ENCODE data around the gene COX6A2.

Gene COX6A2

DNA sequence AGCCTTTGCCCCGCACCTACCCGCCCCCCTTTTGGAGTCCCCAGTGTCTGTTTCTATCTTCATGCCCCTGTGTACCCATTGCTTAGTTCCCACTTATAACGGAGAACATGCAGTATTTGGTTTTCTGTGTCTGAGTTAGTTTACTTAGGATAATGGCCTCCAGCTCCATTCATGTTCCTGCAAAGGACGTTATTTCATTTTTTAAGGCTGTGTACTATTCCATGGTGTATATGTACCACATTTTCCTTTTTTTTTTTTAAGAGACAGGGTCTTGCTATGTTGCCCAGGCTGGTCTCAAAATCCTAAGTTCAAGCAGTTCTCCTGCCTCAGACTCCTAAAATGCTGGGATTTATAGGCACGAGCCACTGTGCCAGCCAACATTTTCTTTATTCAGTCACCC is 39.7 kb upstream of the COX6A2 start:
- DNase-seq (ENCODE audit: low spot score in 2 of 2) (no peak), ATAC-seq (ENCODE audit: low read depth) (no peak)
- Mint-ChIP-seq H3K4me3 (no peak overlapping the region), H3K36me3 (peaks cover 22% of the 10 kb centered on the region), H3K4me1 (peaks cover 24% of the 10 kb centered on the region), H3K9me3 (no peaks in the 10 kb centered on the region), H3K27ac (no peak overlapping the region), H3K27me3 (peaks cover 2% of the 10 kb centered on the region)

DNA sequence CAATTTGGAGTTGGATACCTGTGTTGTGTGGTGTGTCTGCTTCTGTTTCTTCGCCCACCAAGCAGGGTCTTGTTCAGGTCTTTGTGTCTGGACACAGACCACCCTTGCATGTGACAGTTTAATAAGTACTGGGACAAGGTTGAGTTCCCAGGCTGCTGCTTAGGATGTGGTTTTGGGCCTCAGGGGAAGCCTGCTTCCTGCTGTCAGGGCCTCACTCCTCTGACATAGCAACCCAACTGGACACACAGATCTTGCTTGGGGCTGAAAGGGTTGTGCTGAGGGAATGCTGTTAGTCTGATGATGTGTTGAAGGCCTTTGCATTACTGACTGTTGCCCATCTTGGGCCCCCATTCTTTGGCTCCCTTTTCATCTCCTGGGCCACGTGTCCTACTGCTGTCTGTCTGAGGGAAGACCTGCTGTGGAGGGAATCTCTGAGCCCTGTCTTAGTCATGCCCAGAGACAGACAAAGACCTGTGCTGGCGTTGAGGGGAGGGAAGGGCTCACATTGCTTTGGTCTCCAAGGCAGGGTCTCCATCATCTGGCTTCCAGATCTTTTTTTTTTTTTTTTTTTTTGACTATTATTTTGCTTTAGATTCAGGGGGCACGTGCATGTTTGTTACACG is 39.1 kb upstream of the COX6A2 start:
- Mint-ChIP-seq H3K36me3 (peaks cover 25% of the 10 kb centered on the region), H3K4me3 (no peak overlapping the region), H3K27ac (peak overlapping the region; percentile 62), H3K27me3 (peaks cover 2% of the 10 kb centered on the region), H3K4me1 (peaks cover 24% of the 10 kb centered on the region), H3K9me3 (no peaks in the 10 kb centered on the region)
- DNase-seq (ENCODE audit: low spot score in 2 of 2) (no peak), ATAC-seq (ENCODE audit: low read depth) (peak; percentile 63)

DNA sequence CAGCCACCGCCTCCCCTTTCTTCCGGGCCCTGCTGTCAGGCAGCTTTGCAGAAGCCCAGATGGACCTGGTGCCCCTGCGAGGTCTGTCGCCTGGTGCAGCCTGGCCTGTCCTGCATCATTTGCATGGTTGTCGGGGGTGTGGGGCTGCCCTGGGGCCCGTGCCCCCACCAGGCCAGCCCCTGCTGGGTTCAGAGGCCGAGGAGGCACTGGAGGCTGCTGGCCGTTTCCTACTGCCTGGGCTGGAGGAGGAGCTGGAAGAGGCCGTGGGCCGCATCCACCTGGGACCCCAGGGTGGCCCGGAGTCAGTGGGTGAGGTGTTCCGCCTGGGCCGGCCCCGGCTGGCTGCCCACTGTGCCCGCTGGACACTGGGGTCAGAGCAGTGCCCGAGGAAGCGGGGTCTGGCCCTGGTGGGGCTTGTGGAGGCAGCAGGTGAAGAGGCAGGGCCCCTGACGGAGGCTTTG is 38.3 kb upstream of the COX6A2 start:
- H3K9me3 Mint-ChIP-seq = no peaks in the 10 kb centered on the region
- H3K36me3 Mint-ChIP-seq = peaks cover 25% of the 10 kb centered on the region
- no peak overlapping the region for H3K4me3 Mint-ChIP-seq
- DNase-seq (ENCODE audit: low spot score in 2 of 2) (no peak), ATAC-seq (ENCODE audit: low read depth) (no peak)
- no peaks in the 10 kb centered on the region for H3K27me3 Mint-ChIP-seq
- H3K27ac Mint-ChIP-seq = peak overlapping the region; percentile 62
- peaks cover 19% of the 10 kb centered on the region for H3K4me1 Mint-ChIP-seq

DNA sequence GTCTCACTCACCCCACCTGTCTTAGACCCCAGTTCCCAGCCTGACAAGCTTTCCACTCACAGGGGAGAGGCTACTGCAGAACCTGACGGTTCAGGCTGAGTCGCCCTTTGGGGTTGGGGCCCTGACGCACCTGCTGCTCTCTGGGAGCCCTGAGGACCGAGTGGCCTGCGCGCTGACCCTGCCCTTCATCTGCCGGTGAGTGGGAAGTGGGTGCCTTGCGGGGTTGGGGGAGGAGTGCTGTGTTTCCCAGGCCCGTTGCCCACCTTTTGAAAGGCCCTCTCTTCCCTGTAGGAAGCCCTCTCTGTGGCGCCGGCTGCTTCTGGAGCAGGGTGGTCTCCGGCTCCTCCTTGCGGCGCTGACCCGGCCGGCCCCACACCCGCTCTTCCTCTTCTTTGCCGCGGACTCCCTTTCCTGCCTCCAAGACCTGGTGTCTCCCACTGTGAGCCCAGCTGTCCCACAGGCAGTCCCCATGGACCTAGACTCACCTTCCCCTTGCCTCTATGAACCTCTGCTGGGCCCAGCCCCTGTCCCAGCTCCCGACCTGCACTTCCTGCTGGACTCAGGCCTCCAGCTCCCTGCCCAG is 37.7 kb upstream of the COX6A2 start:
- ATAC-seq (ENCODE audit: low read depth) (no peak), DNase-seq (ENCODE audit: low spot score in 2 of 2) (no peak)
- no peak overlapping the region for H3K27ac Mint-ChIP-seq
- H3K36me3 Mint-ChIP-seq = peaks cover 25% of the 10 kb centered on the region
- H3K4me1 Mint-ChIP-seq = peaks cover 18% of the 10 kb centered on the region
- no peaks in the 10 kb centered on the region for H3K9me3 Mint-ChIP-seq
- no peaks in the 10 kb centered on the region for H3K27me3 Mint-ChIP-seq
- H3K4me3 Mint-ChIP-seq = no peak overlapping the region

DNA sequence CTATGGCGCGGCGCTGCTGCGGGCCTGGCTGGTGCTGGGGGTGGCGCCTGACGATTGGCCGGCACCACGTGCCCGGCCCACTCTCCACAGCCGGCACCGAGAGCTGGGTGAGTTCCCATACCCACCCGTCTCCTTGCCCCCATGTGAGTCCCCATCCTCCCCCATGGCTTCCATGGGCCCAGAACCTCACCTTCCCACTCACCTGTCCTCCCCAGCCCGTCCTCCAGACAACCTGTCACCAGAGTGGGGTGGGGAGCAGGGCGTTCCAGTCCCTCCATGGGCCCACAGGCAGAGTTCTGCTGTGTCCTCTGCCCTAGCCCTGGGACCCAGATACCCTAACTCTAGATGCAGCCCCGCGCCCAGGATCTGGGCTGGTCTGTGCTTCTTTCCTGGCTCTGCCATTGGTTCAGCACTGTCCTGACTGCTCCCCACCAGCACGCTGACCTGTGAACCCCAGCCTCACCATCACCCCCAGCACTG is 36.7 kb upstream of the COX6A2 start:
- H3K27me3 Mint-ChIP-seq = no peaks in the 10 kb centered on the region
- DNase-seq (ENCODE audit: low spot score in 2 of 2) (no peak), ATAC-seq (ENCODE audit: low read depth) (no peak)
- peaks cover 24% of the 10 kb centered on the region for H3K4me1 Mint-ChIP-seq
- no peak overlapping the region for H3K4me3 Mint-ChIP-seq
- H3K27ac Mint-ChIP-seq = no peak overlapping the region
- no peaks in the 10 kb centered on the region for H3K9me3 Mint-ChIP-seq
- H3K36me3 Mint-ChIP-seq = peaks cover 25% of the 10 kb centered on the region

DNA sequence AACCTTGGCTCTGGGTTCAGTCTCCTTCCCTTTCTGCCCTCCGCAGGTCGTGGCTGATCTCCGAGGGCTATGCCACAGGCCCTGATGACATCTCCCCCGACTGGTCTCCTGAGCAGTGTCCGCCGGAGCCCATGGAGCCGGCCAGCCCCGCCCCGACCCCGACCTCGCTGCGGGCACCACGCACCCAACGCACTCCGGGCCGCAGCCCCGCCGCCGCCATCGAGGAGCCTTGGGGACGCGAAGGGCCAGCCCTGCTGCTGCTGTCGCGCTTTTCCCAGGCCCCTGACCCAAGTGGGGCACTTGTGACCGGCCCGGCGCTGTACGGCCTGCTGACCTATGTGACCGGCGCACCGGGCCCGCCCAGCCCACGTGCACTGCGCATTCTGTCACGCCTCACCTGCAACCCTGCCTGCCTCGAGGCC is 36.2 kb upstream of the COX6A2 start:
- Mint-ChIP-seq H3K4me3 (no peak overlapping the region), H3K36me3 (peaks cover 25% of the 10 kb centered on the region), H3K9me3 (no peaks in the 10 kb centered on the region), H3K4me1 (peaks cover 24% of the 10 kb centered on the region), H3K27ac (no peak overlapping the region), H3K27me3 (no peaks in the 10 kb centered on the region)
- DNase-seq (ENCODE audit: low spot score in 2 of 2) = no peak
- ATAC-seq (ENCODE audit: low read depth) = no peak

DNA sequence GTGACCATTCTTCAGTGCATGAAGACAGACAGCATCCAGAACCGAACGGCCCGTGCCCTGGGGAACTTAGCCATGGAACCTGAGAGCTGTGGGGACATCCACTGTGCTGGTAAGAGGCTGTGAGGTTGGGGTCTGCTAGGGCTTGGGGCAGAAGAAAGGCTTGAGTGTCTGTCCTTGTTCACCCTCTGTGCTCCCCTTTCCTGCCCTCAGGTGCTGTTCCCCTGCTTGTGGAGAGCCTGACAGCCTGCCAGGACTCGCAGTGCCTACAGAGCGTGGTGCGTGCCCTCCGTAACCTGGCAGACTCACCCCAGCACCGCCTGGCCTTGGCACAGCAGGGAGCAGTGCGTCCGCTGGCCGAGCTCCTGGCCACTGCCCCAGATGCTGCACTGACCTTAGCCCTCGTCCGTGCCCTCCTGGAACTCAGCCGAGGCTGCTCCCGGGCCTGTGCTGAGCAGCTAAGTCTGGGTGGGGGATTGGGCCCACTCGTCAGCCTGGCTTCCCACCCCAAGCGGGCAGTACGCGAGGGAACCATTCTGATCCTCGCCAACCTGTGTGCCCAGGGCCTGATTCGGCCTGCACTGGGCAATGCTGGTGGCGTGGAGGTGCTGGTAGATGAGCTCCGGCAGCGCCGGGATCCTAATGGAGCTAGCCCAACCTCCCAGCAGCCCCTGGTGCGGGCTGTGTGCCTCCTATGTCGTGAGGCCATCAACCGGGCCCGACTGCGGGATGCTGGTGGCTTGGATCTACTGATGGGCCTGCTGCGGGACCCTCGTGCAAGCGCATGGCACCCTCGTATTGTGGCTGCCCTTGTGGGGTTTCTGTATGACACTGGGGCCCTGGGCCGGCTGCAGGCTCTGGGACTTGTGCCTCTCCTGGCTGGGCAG is 34.0 kb upstream of the COX6A2 start:
- Mint-ChIP-seq H3K4me3 (no peak overlapping the region), H3K9me3 (no peaks in the 10 kb centered on the region), H3K4me1 (peaks cover 21% of the 10 kb centered on the region), H3K27ac (no peak overlapping the region), H3K27me3 (no peaks in the 10 kb centered on the region), H3K36me3 (peaks cover 25% of the 10 kb centered on the region)
- DNase-seq (ENCODE audit: low spot score in 2 of 2) (no peak), ATAC-seq (ENCODE audit: low read depth) (no peak)

DNA sequence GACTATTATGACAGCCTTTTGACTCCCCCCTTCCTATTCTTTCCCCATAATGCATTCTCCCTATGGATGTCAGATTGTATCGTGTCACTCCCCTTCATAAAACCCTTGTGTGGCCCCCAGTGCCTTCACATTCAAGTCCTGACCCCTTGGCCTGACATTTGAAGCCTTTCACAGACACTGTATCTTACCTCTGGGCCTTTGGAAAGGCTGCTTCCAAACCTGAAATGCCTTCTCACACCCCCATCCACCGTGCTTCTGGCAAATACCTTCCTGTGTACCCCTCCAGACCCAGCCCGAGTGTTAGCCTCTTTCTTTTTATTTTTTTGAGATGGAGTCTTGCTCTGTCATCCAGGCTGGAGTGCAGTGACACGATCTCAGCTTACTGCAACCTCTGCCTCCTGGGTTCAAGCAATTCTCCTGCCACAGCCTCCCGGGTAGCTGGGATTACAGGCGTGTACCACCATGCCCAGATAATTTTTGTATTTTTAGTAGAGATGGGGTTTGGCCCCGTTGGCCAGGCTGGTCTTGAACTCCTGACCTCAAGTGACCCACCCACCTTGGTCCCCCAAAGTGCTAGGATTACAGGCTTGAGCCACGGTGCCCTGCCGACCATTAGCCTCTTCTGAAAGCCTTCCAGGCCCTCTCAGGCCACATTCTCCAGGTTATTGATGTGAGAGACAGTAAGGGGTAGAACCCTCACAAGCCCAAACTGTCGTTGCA is 33.2 kb upstream of the COX6A2 start:
- H3K27ac Mint-ChIP-seq = peak overlapping the region; percentile 78
- H3K27me3 Mint-ChIP-seq = no peaks in the 10 kb centered on the region
- ATAC-seq (ENCODE audit: low read depth) (no peak), DNase-seq (ENCODE audit: low spot score in 2 of 2) (no peak)
- peaks cover 16% of the 10 kb centered on the region for H3K4me1 Mint-ChIP-seq
- no peak overlapping the region for H3K4me3 Mint-ChIP-seq
- H3K36me3 Mint-ChIP-seq = peaks cover 22% of the 10 kb centered on the region
- H3K9me3 Mint-ChIP-seq = no peaks in the 10 kb centered on the region

DNA sequence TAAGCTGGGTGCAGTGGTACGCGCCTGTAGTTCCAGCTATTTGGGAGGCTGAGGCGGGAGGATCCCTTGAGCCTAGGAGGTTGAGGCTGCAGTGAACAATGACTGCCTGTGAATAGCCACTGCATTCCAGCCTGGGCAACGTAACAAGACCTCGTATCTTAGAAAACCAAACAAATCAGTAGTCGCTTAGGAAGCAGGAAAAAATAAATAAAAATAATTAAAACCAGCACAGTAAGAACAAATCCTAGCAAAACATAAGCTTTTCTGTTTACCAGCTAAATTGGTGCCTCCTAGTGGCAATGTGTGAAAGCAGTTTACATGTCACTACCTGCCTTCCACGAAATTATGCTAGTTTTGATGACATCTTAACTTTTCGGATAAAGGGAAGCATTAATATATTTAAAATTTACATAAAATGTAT is 32.4 kb upstream of the COX6A2 start:
- Mint-ChIP-seq H3K4me3 (peak overlapping the region; percentile 86), H3K4me1 (peaks cover 18% of the 10 kb centered on the region)
- DNase-seq (ENCODE audit: low spot score in 2 of 2) = no peak

DNA sequence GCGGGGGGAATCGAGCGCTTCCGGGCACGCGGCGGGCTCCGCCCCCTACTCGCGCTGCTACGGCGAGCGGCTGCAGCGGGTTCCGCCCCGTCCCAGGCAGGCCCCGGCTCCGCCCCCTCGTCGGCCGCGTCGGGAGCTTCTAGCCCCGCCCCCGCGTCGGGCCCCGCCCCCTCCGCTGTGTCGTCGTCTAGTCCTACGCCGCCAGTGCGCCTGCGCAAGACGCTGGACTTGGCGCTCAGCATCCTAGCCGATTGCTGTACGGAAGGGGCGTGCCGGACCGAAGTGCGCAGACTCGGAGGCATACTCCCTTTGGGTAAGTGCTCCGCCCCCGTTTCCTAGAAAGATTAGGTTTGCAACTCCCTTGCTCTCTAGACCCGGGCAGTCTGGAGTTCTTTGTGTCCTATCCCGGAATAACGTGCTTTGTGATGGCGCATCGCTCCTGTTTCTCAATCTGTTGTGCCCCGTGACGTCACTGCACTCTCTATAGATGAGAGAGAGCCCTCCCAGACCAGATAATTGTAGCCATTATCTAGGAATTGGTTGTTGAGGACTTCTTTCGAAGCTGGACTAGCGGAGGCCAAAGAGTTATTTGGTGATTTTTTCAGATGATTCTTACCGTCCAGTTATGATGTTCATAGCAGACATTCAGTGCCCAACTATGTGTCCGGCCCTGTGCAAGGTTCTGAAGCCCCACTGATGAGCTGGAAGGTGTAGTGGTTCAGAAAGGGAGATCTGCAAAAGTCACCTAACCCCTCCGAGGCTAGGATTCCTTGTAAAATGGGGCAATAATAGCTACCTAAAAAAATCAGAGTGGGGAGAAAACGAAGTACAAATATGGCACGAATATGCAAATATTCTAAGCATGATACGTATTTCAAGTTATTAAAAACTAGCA is 31.8 kb upstream of the COX6A2 start:
- peak overlapping the region; percentile 94 for H3K27ac Mint-ChIP-seq
- peaks cover 23% of the 10 kb centered on the region for H3K4me1 Mint-ChIP-seq
- DNase-seq (ENCODE audit: low spot score in 2 of 2) = peak; percentile 99
- no peaks in the 10 kb centered on the region for H3K27me3 Mint-ChIP-seq
- peaks cover 12% of the 10 kb centered on the region for H3K36me3 Mint-ChIP-seq
- no peaks in the 10 kb centered on the region for H3K9me3 Mint-ChIP-seq
- ATAC-seq (ENCODE audit: low read depth) = peak; percentile 75
- peak overlapping the region; percentile 86 for H3K4me3 Mint-ChIP-seq

More for the DNA sequence above, 32.4 kb upstream of the COX6A2 start:
- no peak for ATAC-seq (ENCODE audit: low read depth)
- Mint-ChIP-seq H3K27me3 (no peaks in the 10 kb centered on the region), H3K36me3 (peaks cover 17% of the 10 kb centered on the region), H3K9me3 (no peaks in the 10 kb centered on the region), H3K27ac (peak overlapping the region; percentile 78)

DNA sequence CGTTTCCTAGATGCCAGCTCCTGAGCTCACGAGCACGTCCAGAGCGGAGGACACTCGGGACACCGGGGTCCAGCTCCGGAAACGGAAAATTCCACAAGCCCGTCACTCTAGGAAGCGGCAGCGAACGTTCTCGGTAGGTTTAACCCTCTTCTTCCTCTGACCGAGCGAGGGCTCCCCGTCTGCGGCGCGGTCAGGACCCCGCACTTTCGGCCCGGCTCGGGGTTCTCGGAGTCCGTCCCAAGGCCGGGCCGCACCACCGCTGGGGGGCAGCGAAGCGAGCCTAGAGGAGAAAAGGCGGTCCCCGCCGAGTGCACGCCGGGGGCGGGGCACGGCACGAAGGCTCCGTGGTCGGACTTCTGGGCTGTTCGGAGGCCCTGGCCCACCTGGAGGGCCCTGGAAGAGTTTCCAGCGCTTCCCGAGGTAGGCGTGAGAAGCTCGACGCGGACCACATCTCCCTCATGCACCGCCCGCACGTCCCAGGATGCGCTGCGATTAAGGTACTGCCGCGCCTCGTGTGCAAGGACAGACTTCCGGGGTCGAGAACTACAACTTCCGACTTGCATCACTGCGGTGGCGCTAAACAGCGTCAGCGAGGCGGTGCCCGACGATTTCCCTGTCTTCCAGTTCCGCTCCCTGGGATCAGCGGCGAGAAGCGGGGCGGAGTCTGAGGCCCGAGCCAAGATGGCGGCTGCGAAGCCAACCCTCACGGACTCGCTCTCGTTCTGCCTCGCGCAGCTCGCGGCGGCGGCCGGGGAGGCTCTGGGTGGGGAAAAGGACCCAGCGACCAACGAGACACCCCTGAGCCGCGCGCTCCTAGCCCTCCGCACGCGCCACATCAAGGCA is 30.9 kb upstream of the COX6A2 start, which contains the start of gene ARMC5:
Gene ARMC5, plus strand, starts transcription at position 658 of the 843 bp plus-strand sequence. Its CDS starts 24 bp downstream, at position 682.
- peak within 1 kb of the TSS; percentile 94 for H3K27ac Mint-ChIP-seq
- peak within 1 kb of the TSS; percentile 86 for H3K4me3 Mint-ChIP-seq
- peaks cover 24% of the 10 kb centered on the region for H3K4me1 Mint-ChIP-seq
- no peaks in the 10 kb centered on the region for H3K27me3 Mint-ChIP-seq
- H3K9me3 Mint-ChIP-seq = no peaks in the 10 kb centered on the region
- ATAC-seq (ENCODE audit: low read depth) (peak; percentile 71), DNase-seq (ENCODE audit: low spot score in 2 of 2) (peak; percentile 80 to 95)
- peaks cover 8% of the 10 kb centered on the region for H3K36me3 Mint-ChIP-seq
